Sciatic nerve (tissue), 2 donors: Measurements from ENCODE around the gene MYH7. TPM values are rescaled to one million over a fixed set of nuclear protein-coding genes. Genes with fewer than 3 reads are reported as not detected.
A peak's percentile ranks its signal among the peaks of the same experiment; 100 is the strongest.

ENCODE experiments used
- ATAC-seq: fragments of 200-7000 bp; cut with Tn5 transposase; one replicate; pipeline ENCODE4 v1.9.1; 2020; ENCODE audit warnings: mild to moderate bottlenecking, moderate library complexity
- DNase-seq: peaks from one replicate; pipeline ENCODE4 v3.0.0-alpha.2; 2020; ENCODE audit warnings: low spot score
- intact Hi-C: fragments of 100-400 bp; cut with DNase I; formaldehyde crosslinking; loops from one replicate; pipeline ENCODE4 v1.14.2; 2022
- total RNA-seq: library from RNA; stranded (reverse); fragmentation: NEBNext Ultra II Directional; extraction: Animal tissue kit (Norgen Biotek cat#: 25700); gene quantifications from one replicate; pipeline ENCODE4 v1.2.1, GENCODE V29; 2021
- donor health status: DM: no; HTN: no; CAD: no.
- donor health status: DM: no; HTN: no; CAD: no.

Gene MYH7
- total RNA-seq, 1 donor from 2014 or later: 0.18 TPM

- intact Hi-C loops: no loop called here
- DNase-seq: no peak
- no peak for ATAC-seq
Observed at GRCh38 chr14:23454445-23454856, 19.0 kb upstream of the MYH7 start.

- DNase-seq (no peak), ATAC-seq (no peak)
- intact Hi-C loops: no loop called here
Observed at GRCh38 chr14:23452237-23452636, 16.8 kb upstream of the MYH7 start.

GRCh38 chr14:23450379-23450778, 14.9 kb upstream of the MYH7 start:
- ATAC-seq (no peak), DNase-seq (no peak)
- intact Hi-C loops: no loop called here

- DNase-seq: no peak
- intact Hi-C loops: no loop called here
- no peak for ATAC-seq
Observed at GRCh38 chr14:23449314-23449713, 13.9 kb upstream of the MYH7 start.

GRCh38 chr14:23447361-23448350, 12.2 kb upstream of the MYH7 start:
- ATAC-seq (no peak), DNase-seq (no peak)
- intact Hi-C loops: no loop called here

GRCh38 chr14:23446291-23446851, 10.9 kb upstream of the MYH7 start:
- ATAC-seq: peak; percentile 63
- intact Hi-C loops: no loop called here
- DNase-seq: no peak

GRCh38 chr14:23445773-23446172, 10.3 kb upstream of the MYH7 start:
- no peak for ATAC-seq
- intact Hi-C loops: no loop called here
- DNase-seq: no peak

GRCh38 chr14:23444314-23444713, 8.9 kb upstream of the MYH7 start:
- DNase-seq (no peak), ATAC-seq (no peak)
- intact Hi-C loops: no loop called here

GRCh38 chr14:23443881-23444280, 8.4 kb upstream of the MYH7 start:
- ATAC-seq (no peak), DNase-seq (no peak)
- intact Hi-C loops: no loop called here

- no peak for ATAC-seq
- no peak for DNase-seq
- intact Hi-C loops: no loop called here
Observed at GRCh38 chr14:23443411-23443812, 8.0 kb upstream of the MYH7 start.

- ATAC-seq (peak; percentile 29), DNase-seq (no peak)
- intact Hi-C loops: no loop called here
Observed at GRCh38 chr14:23442721-23443356, 7.4 kb upstream of the MYH7 start.

GRCh38 chr14:23441076-23441475, 5.6 kb upstream of the MYH7 start:
- intact Hi-C loops: no loop called here
- DNase-seq (no peak), ATAC-seq (no peak)

- intact Hi-C loops: no loop called here
- no peak for DNase-seq
- ATAC-seq: no peak
Observed at GRCh38 chr14:23439107-23439835, 3.8 kb upstream of the MYH7 start.

GRCh38 chr14:23438101-23438971, 2.9 kb upstream of the MYH7 start:
- no peak for ATAC-seq
- intact Hi-C loops: no loop called here
- DNase-seq: no peak

GRCh38 chr14:23437133-23438100, 2.0 kb upstream of the MYH7 start:
- DNase-seq (no peak), ATAC-seq (no peak)
- intact Hi-C loops: no loop called here

GRCh38 chr14:23436327-23437132, 1.1 kb upstream of the MYH7 start:
- ATAC-seq (no peak), DNase-seq (no peak)
- intact Hi-C loops: no loop called here
